NK-92 treated with Interleukin-12 subunit alpha and Interleukin-12 subunit beta, amount 100 ng/mL, for 24 hours (cell line): ENCODE data around the gene RASGRP2.
"Not testable (repeated sequence)": the region's sequence is repeated elsewhere in the genome, so short reads cannot be mapped to it uniquely, and the experiment has no call there.

Experiments
- DNase-seq: peaks from one replicate; lab custom pipeline; 2025; lab: John Stamatoyannopoulos, UW

Gene RASGRP2

GRCh38 chr11:64718084-64718779 is 25.7 kb downstream of the RASGRP2 start:
- DNase-seq, result no peak

- no peak for DNase-seq
Measured at GRCh38 chr11:64717268-64717578, 26.7 kb downstream of the RASGRP2 start.

DNA sequence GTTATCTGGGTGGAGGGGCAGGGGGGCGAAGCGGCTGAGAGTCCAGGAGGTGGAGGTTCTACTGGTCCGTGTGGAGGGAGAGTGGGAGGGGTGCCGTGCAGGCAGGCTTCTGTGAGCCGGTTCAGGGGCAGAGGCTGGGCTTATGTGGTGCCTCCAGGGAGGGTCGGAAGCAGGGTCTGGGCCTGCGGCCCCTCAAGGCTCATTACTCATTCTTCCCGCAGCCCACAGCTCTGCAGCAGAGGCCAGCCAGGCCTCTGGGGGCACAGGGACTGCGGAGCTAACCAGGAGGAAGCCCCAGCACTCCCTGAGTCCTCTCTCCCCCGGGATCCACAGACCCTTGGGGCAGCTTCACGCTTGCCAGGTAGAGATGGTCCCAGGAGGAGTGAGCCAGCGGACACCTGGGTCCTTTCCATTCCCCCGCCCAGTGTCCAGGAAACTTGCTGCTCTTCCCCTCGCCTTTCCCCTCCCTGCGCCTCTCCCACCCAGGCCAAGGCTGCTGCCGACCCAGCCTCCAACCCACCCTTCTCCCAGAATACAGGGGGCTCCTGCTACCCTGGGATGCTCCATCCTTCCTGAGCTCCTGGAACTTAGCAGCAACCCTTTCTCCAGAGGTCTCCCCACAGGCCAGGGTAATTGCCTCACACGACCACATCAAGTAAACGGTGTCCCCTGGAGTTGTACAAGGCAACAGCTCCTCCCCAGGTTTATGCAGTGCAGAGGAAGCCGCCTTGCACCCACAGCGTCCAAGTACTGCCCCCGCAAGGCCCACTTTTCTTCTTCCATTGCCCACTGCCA is 27.3 kb downstream of the RASGRP2 start:
- DNase-seq, result no peak

GRCh38 chr11:64715756-64716472 is 28.0 kb downstream of the RASGRP2 start:
- no peak for DNase-seq

DNA sequence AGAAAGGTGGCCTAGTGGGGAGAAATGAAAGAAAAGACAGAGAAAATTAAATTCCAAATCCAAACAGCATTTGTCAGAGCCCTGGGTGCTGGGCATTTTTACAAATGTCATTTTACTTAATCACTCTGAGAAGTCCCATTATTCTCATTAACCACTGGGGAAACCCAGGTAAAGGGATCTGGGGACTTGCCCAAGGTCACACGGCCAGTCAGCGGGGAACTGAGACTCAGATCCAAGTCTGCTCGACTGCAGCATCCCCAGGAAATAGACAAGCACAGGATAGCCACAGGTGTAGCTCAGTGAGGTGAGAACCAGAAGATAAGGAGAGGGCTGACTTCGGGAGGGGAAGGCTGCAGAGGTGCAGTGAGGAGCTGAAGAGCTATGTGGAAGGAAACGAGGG is 28.8 kb downstream of the RASGRP2 start:
- no peak for DNase-seq

DNA sequence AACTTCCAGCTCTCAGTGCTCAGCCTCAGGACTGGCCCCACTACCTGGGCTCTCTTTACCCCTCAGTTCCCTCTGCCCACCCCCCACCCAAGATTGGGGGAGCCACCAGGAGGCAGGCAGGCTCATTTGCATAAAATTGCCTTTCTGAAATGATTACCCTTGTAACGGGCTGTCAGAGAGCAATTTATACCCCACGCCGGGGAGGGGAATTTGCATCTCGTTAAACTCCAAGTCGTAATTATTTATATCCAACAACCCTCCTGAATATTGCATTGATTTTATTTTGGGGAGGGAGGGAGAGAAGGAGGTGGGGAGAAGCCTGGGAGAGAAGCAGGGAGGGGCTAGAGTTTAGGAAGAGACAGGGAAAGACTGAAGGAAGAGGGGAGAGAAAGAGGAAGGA is 29.3 kb downstream of the RASGRP2 start:
- DNase-seq, result no peak

DNA sequence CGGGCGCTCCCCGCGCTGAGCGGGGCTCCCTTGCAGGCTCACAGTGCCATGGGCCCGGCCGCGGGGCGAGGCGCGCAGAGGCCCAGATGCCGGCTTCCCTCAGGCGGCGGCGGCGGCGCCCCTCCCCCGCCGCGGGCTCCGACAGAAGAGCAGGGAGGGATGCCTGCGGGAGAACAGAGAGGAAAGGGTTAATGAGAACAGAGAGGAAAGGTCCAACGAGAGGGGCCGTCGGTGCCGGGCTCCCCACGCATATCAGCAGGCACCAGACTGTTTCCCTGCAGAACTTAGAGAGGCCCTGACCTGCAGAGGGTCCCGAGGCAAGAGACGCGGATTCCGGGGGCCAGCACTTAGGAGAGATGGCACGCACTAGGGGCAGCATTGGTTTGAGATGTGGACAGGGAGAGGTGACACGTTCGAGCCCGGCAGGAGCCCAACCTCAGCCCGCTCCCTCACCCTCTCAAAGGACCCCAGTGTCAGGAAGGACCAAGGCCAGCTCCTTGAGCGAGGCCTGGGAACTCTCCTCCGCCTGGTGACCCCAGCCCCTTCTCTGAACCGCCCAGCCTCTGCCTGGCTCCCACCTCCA is 30.1 kb downstream of the RASGRP2 start:
- no peak for DNase-seq

DNA sequence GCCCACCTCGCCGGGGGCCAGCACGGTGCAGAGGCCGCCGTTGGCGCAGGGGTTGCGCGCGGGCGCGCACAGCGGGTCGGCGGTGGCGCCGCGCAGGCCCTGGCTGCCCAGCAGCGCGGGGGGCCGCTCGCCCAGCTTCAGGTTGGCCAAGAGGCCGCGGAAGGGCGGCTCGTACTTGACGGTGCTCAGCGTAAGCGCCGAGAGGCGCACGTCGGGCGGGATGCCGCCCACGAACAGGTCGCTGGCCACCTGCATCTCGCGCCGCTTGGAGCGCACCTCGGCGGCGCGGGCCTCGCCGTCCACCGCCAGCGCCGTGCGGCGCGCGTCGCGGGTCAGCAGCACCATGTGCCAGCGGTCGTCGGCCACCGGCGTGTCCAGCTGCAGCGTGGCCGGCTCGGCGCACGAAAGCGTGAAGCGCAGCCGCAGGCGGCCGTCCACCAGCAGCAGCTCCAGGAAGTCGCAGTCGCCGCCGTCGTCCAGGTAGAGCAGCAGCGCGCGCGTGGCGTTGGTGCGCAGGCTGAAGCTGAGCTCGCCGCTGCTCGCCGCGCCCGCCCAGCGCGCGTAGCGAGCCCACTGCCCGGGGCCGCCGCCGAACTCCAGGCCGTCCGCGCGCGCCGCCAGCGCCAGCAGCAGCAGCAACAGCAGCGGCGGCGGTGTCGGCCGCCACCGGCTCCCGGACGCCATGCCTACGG is 30.8 kb downstream of the RASGRP2 start:
- DNase-seq, result no peak

- no peak for DNase-seq
Measured at GRCh38 chr11:64712430-64713015, 31.4 kb downstream of the RASGRP2 start.

DNA sequence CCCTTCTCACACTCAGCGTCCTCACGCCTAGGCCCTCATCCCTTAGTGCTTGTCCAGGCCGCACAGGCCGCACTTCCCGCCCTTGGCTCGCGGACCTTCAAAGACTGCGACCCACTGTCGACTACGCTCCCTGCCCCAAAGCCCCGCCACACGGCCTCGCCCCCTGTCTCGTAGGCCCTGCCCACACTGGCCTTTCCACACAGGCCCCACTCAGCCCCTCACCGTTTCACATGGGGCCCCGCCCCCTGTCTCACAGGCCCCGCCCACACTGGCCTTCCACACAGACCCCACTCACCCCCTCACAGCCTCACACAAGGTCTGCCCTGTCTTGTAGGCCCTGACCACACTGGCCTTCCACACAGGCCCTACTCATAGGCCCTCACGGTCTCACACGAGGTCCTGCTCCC is 32.0 kb downstream of the RASGRP2 start:
- no peak for DNase-seq

DNA sequence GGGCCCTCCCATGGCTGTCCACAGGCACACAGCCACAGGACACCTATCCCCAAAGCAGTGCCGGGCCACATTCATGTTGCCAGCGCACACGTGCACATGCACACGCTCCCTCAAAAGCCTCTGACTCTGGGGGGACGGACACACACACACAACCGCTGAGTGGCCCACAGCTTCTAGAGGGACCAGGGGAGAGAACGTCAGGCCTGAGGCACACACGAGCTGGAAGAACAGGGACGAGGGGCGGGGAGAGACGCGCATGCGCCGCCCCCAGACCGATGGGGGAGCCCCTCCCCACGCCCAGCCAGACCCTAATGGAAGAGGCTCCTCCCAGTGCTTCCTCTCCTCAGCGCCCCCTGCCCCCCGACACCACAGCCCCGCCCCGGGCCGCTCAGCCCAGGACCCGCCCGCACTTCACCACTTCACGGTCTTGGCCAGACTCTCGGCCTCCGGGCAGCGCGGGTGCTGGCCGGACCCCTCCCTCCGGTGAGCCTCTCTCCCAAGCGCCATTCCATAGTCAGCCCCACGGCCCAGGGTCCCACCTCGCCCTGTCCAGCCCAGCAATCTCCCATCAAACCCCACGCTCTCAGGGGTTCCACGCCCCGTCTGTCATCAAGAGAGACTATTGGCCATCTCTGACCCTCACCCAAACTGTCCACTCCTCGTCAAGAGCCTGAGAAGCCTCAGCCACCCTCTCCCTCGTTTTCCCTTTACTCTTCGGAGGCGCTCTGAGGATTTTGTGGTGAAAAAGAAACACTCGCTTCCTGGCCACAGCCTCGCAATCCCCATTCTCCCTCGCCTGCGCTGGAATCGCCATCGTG is 32.6 kb downstream of the RASGRP2 start:
- no peak for DNase-seq

GRCh38 chr11:64710418-64711137 is 33.4 kb downstream of the RASGRP2 start:
- no peak for DNase-seq

GRCh38 chr11:64705501-64705900 is 38.4 kb downstream of the RASGRP2 start:
- DNase-seq, result no peak

- DNase-seq, result no peak
Measured at GRCh38 chr11:64703048-64703447, 40.9 kb downstream of the RASGRP2 start.

DNA sequence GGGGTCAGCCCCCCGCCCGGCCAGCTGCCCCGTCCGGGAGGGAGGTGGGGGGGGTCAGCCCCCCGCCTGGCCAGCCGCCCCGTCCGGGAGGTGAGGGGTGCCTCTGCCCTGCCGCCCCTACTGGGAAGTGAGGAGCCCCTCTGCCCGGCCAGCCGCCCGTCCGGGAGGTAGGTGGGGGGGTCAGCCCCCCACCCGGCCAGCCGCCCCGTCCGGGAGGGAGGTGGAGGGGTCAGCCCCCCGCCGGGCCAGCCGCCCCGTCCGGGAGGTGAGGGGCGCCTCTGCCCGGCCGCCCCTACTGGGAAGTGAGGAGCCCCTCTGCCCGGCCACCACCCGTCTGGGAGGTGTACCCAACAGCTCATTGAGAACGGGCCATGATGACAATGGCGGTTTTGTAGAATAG is 42.0 kb downstream of the RASGRP2 start:
- not testable (repeated sequence) for DNase-seq

- no peak for DNase-seq
Measured at GRCh38 chr11:64698427-64698826, 45.5 kb downstream of the RASGRP2 start.

- DNase-seq, result no peak
Measured at GRCh38 chr11:64697663-64698375, 46.1 kb downstream of the RASGRP2 start.

- no peak for DNase-seq
Measured at GRCh38 chr11:64696045-64696444, 47.9 kb downstream of the RASGRP2 start.

GRCh38 chr11:64695548-64695947 is 48.4 kb downstream of the RASGRP2 start:
- DNase-seq, result no peak
